IPS DF 4.7 (cell line): ENCODE measurements around the gene MS4A18.

Experiments used
- DNase-seq: peaks from one replicate; pipeline ENCODE4 v3.0.0-alpha.2; 2013; ENCODE audit warnings: low spot score; ENCODE audit errors: extremely low read depth

MS4A18 gene

DNA sequence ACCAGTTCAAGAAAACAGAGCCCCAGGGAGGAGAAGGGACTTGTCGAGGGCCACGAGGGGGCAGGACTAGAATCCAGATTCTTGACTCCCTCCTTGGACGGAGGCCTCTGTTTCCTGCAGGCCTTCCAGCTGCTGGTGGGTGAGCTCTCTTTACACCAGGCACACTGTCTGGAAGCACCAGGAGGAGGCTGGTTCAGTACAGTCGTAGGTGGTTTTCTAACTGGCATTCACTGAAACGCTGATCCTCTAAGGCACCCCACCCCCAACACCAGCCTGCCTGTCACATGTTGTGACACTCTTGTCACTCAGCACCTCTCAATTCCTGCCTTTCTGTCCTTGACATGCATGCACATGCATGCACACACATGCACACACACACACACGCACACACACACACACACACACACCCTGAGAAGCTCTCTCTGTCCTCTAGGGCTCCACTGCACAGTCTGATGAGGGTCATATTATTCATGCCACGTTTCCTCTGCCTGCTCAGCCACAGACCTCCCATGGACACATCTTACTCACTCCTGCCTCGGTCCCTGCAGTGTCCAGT is 61.4 kb downstream of the MS4A18 start:
- DNase-seq = no peak

DNA sequence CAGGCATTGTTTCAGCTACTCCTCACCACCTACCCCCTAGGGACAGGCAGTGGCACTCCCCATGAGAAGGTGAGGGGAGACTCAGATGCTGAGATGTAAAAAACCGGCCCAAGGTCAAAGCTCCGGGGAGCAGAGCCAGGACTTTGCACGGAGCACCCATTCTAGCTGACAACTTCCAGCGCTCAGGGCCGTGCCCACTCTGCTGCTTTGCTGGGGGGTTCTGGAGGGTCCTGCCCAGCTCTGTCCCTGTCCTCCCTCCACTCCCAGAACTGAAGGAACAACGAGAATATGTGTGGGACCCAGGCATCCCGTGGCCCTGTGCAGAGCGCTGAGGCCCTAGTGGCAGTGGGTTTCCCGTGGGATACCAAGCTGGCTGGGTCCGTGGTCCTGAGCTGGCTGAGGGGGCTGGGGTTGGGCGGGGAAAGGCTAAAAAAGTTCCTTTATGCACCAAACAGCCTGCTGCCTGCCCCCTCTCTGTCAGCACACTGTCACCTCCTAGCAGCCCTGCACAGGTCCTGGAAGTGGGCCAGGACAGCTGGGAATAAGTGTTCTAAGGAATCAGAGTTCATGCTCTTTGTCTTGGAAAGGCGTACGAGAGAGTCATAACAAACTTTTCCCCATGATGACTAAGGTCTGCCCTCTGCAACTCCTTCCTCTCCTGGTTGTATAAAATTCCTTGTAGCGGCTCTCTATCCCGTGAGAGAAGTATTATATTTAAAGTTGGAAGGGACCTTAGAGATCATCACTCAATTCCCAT is 62.5 kb downstream of the MS4A18 start:
- no peak for DNase-seq

DNA sequence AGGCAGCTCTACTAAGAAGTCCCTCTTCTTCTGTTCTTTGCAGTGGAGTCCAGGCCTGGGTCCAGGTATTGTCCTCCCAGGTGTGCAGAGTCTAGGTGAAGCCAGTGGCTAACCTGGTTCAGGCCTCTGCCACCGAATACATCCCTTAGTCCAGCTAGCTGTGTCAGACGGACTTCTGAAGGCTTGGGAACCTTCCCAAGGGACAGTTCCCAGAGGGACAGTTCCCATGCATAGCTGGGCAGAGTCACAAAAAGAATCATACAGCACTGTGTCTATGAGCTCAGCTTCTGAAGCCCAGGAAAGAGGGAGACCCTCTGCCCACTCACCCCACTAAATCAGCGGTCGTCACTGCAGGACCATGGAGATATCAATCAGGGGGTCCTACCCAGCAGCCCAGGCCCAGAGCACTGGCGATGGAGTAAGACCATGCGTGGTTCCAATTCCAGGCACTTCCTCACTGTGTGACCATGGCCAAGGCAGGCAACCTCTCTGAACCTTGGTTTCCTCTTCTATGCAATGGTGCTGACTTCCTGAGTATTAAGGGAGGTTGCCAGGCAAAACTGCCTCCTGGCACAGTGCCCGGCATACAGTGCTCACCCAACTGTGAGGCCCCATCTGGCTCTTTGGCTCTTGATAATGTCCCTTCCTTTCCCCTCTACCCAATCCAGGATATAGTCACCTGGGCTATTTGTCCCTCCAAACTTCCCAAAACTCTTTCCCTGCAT is 64.0 kb downstream of the MS4A18 start:
- DNase-seq = no peak

DNA sequence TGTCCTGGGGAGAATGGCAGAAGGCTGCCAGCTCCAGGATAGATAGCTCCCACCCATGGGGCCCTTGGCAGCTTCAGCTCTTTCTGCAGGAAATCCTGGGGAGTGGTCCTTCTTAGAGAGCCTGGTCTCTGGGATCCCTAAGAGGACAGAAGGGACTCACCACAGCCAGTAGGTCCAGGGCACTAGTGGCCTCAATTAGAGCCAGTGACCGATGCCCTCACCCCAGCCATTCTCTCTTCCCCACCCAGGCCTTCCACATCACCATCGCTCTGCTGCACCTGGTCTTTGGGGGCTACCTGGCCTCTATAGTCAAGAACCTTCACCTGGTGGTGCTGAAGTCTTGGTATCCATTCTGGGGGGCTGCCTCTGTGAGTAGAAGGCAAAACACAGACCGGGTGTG is 66.2 kb downstream of the MS4A18 start:
- DNase-seq = no peak

DNA sequence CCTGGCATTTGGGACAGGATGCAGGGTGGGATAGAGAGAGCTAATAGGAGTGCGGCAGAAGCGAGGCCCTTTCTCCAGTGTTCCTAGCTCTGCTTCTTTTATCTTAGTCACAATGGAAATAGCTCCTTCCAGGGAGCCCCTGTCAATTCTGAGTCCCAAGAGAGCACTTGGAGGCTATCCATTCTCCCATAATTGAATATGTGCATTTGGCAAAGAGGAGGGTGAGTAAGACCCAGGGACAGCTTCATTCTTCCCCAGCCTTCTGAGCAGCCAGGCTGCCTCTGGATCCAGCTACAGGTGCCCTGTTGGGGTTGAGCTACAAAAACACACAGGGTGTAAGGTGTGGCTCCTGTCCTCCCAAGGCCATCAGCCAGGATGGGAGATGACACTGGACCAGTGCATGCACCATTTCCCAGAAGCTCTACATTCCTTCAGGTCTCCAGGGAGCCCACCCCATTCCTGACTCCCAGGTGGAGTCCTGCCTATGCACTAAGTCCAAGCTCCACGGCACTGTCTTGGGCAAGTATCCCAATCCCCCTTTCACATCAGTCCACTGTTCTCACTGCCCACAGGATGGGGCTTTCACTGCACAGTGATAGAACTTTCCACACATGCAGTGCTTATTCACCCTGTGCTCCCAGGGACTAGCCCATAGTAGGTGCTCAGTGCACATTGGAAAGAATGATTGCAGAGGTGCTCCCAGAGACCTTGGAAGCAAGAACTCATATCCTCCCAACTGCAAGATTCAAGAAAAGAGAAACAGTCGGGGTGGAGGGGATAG is 66.8 kb downstream of the MS4A18 start:
- no peak for DNase-seq

DNA sequence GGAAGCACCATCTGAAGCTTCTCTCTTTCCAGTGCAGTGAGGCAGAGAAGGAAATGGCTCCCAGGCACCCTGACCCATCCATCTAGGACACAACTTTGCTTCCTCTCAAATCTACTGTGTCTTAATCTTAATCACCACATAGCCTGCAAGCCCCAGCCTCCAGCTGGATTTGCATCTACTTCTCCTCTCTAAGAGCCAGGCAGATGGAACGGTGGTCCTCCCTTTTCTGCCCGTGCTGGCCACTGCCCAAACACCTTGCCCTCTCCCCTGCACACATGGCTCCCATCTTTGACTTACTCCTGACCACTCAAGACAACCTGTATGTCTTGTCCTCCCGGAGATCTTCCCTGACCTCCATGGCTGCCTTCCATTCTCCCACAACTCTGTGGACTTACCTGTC is 68.0 kb downstream of the MS4A18 start:
- no peak for DNase-seq
